CD14-positive monocyte (primary cell): ENCODE results near the gene SEMA3F. TPM values are rescaled to one million over a fixed set of nuclear protein-coding genes. Genes with fewer than 3 reads are reported as not detected.

Source experiments
- DNase-seq, 3 donors: peaks; one replicate each; pipeline ENCODE4 v3.0.0-alpha.2; 2011 to 2022
- H2AFZ ChIP-seq: 2 replicates; pipeline ENCODE4 v1.6.0; 2012; ENCODE audit warnings: mild to moderate bottlenecking, low read depth, low read length, inconsistent platforms; ENCODE audit not compliant: insufficient read depth, poor library complexity, severe bottlenecking
- H3K27ac ChIP-seq, 2 donors: 1 replicate in 1 of 2; 2 replicates in 1 of 2; pipeline ENCODE4 v1.5.1; 2012 to 2013; ENCODE audit warnings: low read length in 2 of 2, control low read depth in 1 of 2, inconsistent platforms in 1 of 2, low read depth in 1 of 2, mild to moderate bottlenecking in 1 of 2
- H3K27me3 ChIP-seq, 2 donors: one replicate each; pipeline versions ENCODE4 v1.6.0 to v1.6.1; 2011 to 2013; ENCODE audit warnings: low read length in 2 of 2; ENCODE audit not compliant: control insufficient read depth in 2 of 2, insufficient read depth in 2 of 2
- H3K36me3 ChIP-seq, 2 donors: replicated peaks in 1 of 2; 1 replicate in 1 of 2; 2 replicates in 1 of 2; pipeline versions ENCODE4 v1.5.1 to v1.6.1; 2012 to 2013; ENCODE audit warnings: low read length in 2 of 2, control low read depth in 1 of 2, inconsistent platforms in 1 of 2, mild to moderate bottlenecking in 1 of 2; ENCODE audit not compliant: insufficient read depth in 2 of 2, control insufficient read depth in 1 of 2
- H3K4me1 ChIP-seq, 2 donors: 1 replicate in 1 of 2; 2 replicates in 1 of 2; pipeline versions ENCODE4 v1.5.1 to v1.6.1; 2012 to 2013; ENCODE audit warnings: low read length in 2 of 2, control low read depth in 1 of 2, inconsistent platforms in 1 of 2, mild to moderate bottlenecking in 1 of 2, moderate library complexity in 1 of 2; ENCODE audit not compliant: insufficient read depth in 2 of 2, control insufficient read depth in 1 of 2
- H3K4me2 ChIP-seq: replicated peaks from 2 replicates; pipeline ENCODE3; 2012; ENCODE audit warnings: low read length, moderate library complexity, mild to moderate bottlenecking; ENCODE audit not compliant: poor library complexity, severe bottlenecking; ENCODE audit errors: extremely low read depth
- H3K4me3 ChIP-seq, 3 experiments: fragments of 200-600 bp in 1 of 3; sonication (generic) in 1 of 3; replicated peaks in 1 of 3; 1 replicate in 2 of 3; 2 replicates in 1 of 3; pipeline ENCODE4 v1.5.1; 2011 to 2013; ENCODE audit warnings: low read length in 3 of 3, mild to moderate bottlenecking in 3 of 3, control low read depth in 2 of 3, low read depth in 2 of 3, inconsistent platforms in 1 of 3, moderate library complexity in 1 of 3
- H3K79me2 ChIP-seq: 2 replicates; pipeline ENCODE4 v1.6.0; 2012; ENCODE audit warnings: mild to moderate bottlenecking, control low read depth, inconsistent platforms, low read length, moderate library complexity; ENCODE audit not compliant: insufficient read depth
- H3K9ac ChIP-seq: 2 replicates; pipeline ENCODE4 v1.6.0; 2017; ENCODE audit warnings: low read length, mild to moderate bottlenecking; ENCODE audit not compliant: insufficient read depth, poor library complexity, severe bottlenecking
- H3K9me3 ChIP-seq, 2 donors: replicated peaks in 1 of 2; 1 replicate in 1 of 2; 2 replicates in 1 of 2; pipeline versions ENCODE4 v1.5.1 to v1.6.1; 2012 to 2013; ENCODE audit warnings: low read length in 2 of 2, control low read depth in 1 of 2; ENCODE audit not compliant: control insufficient read depth in 1 of 2, insufficient read depth in 1 of 2
- H4K20me1 ChIP-seq: 2 replicates; pipeline ENCODE4 v1.6.0; 2012; ENCODE audit warnings: mild to moderate bottlenecking, low read length, control low read depth, moderate library complexity; ENCODE audit not compliant: insufficient read depth
- H3K27ac Mint-ChIP-seq, 7 donors: one replicate each; pipeline ENCODE4 v1.8.0; 2020; ENCODE audit warnings: mild to moderate bottlenecking in 7 of 7, mixed read lengths in 7 of 7, moderate library complexity in 6 of 7, inconsistent platforms in 2 of 7
- H3K27me3 Mint-ChIP-seq, 3 donors: one replicate each; pipeline ENCODE4 v1.8.0; 2021 to 2022; ENCODE audit warnings: low read depth in 3 of 3, mild to moderate bottlenecking in 3 of 3, mixed read lengths in 3 of 3, moderate library complexity in 3 of 3, inconsistent platforms in 1 of 3
- H3K36me3 Mint-ChIP-seq, 2 donors: one replicate each; pipeline ENCODE4 v1.8.0; 2020; ENCODE audit warnings: mixed read lengths in 2 of 2, inconsistent platforms in 1 of 2, mild to moderate bottlenecking in 1 of 2
- H3K4me1 Mint-ChIP-seq: one replicate; pipeline ENCODE4 v1.8.0; 2020; ENCODE audit warnings: mild to moderate bottlenecking, mixed read lengths
- H3K4me3 Mint-ChIP-seq, 2 donors: one replicate each; pipeline ENCODE4 v1.8.0; 2020; ENCODE audit warnings: mild to moderate bottlenecking in 2 of 2, mixed read lengths in 2 of 2, moderate library complexity in 1 of 2
- H3K9me3 Mint-ChIP-seq, 7 donors: one replicate each; pipeline ENCODE4 v1.8.0; 2020 to 2022; ENCODE audit warnings: mixed read lengths in 7 of 7, mild to moderate bottlenecking in 6 of 7, moderate library complexity in 6 of 7, inconsistent platforms in 2 of 7
- CTCF ChIP-seq: fragments of 200-600 bp; IDR thresholded peaks from one replicate; pipeline ENCODE4 v1.8.0; 2022; ENCODE audit warnings: antibody characterized with exemption, mild to moderate bottlenecking
- WGBS: methylation state at CpG from one replicate; pipeline ENCODE4 v1.1.5; 2013; ENCODE audit warnings: missing lambda C conversion rate; ENCODE audit not compliant: insufficient coverage; 5-methylcytosine and 5-hydroxymethylcytosine counted together
- intact Hi-C, 2 donors: fragments of 100-400 bp; cut with micrococcal nuclease; formaldehyde crosslinking; loops; one replicate each; pipeline versions ENCODE4 v1.15.0 to v1.15.1; 2023
- polyA plus RNA-seq, 3 donors: library from polyadenylated mRNA; depleted of rRNA in 1 of 3; unstranded in 2 of 3; stranded (reverse) in 1 of 3; fragments of 300-500 nt in 2 of 3; fragments of >200 nt in 1 of 3; fragmentation: Illumina TruSeq in 2 of 3; gene quantifications; 1 replicate in 2 of 3; 2 replicates in 1 of 3; pipeline ENCODE4 v1.2.3, GENCODE V29; 2012 to 2021

SEMA3F gene
- polyA plus RNA-seq, 3 donors, result 0.01 TPM; not detected in 2

GRCh38 chr3:50204804-50205412 is 49.8 kb downstream of the SEMA3F start, which contains the start of gene SLC38A3:
SLC38A3 (plus strand) TSS chr3:50205271; CDS start chr3:50214200, 8,929 bp downstream.
- WGBS, result 1% methylated on average over 33 of the region's 41 CpGs
- DNase-seq, result no peak
- peaks cover 0 to 2% of the 10 kb centered on the region in 2 donors for H3K36me3 Mint-ChIP-seq
- H3K4me1 Mint-ChIP-seq, result no peaks in the 10 kb centered on the region
- Histone ChIP-seq H3K36me3 (no peaks in the 10 kb centered on the region), H3K79me2 (no peaks in the 10 kb centered on the region), H2AFZ (no peak within 1 kb of the TSS), H3K27me3 (peaks cover 23 to 51% of the 10 kb centered on the region in 2 donors), H3K4me2 (peak within 1 kb of the TSS; percentile 15), H3K27ac (no peak within 1 kb of the TSS), H3K9ac (no peak within 1 kb of the TSS), H4K20me1 (no peaks in the 10 kb centered on the region), H3K4me1 (peaks cover 4 to 10% of the 10 kb centered on the region in 2 donors), H3K9me3 (peaks cover 0 to 25% of the 10 kb centered on the region in 2 donors), H3K4me3 (no peak within 1 kb of the TSS)
- H3K9me3 Mint-ChIP-seq, result peaks cover 0 to 6% (median 0%) of the 10 kb centered on the region in 7 donors
- intact Hi-C loops, result no loop called here
- no peak within 1 kb of the TSS for H3K27ac Mint-ChIP-seq
- peak within 1 kb of the TSS in 1 of 2 donors; percentile 57 for H3K4me3 Mint-ChIP-seq
- TF ChIP-seq CTCF, result no peak
- peaks cover 45 to 70% (median 64%) of the 10 kb centered on the region in 3 donors for H3K27me3 Mint-ChIP-seq

- TF ChIP-seq CTCF, result no peak
- under 1% methylated on average over 65 of the region's 67 CpGs for WGBS
- no peaks in the 10 kb centered on the region for H3K36me3 ChIP-seq
- peaks cover 0 to 2% of the 10 kb centered on the region in 2 donors for H3K36me3 Mint-ChIP-seq
- H4K20me1 ChIP-seq, result no peaks in the 10 kb centered on the region
- peaks cover 44 to 69% (median 67%) of the 10 kb centered on the region in 3 donors for H3K27me3 Mint-ChIP-seq
- intact Hi-C loops, result no loop called here
- H2AFZ ChIP-seq, result no peak overlapping the region
- no peaks in the 10 kb centered on the region for H3K4me1 Mint-ChIP-seq
- H3K4me1 ChIP-seq, result peaks cover 4 to 10% of the 10 kb centered on the region in 2 donors
- no peak overlapping the region for H3K27ac ChIP-seq
- peak overlapping the region in 1 of 2 donors; percentile 51 for H3K4me3 Mint-ChIP-seq
- H3K9ac ChIP-seq, result no peak overlapping the region
- no peak overlapping the region for H3K4me3 ChIP-seq
- H3K4me2 ChIP-seq, result peak overlapping the region; percentile 15
- peaks cover 0 to 25% of the 10 kb centered on the region in 2 donors for H3K9me3 ChIP-seq
- H3K27ac Mint-ChIP-seq, result no peak overlapping the region
- H3K9me3 Mint-ChIP-seq, result peaks cover 0 to 6% (median 0%) of the 10 kb centered on the region in 7 donors
- H3K27me3 ChIP-seq, result peaks cover 23 to 51% of the 10 kb centered on the region in 2 donors
- H3K79me2 ChIP-seq, result no peaks in the 10 kb centered on the region
- DNase-seq, result no peak
Observed at GRCh38 chr3:50205413-50206276, 50.5 kb downstream of the SEMA3F start.
